GM10266 (cell line): ENCODE results near the gene SLC9C1.

Experiments
- DNase-seq: peaks from one replicate; pipeline ENCODE4 v3.0.0; 2012; ENCODE audit errors: extremely low spot score
- TF ChIP-seq, protein P1 (sequence below): IDR thresholded peaks from 2 replicates; pipeline ENCODE4 v1.5.1; 2012; ENCODE audit warnings: mild to moderate bottlenecking, low read depth; ENCODE audit not compliant: control insufficient read depth, insufficient read depth; ENCODE audit errors: missing control alignments

The SLC9C1 gene

DNA sequence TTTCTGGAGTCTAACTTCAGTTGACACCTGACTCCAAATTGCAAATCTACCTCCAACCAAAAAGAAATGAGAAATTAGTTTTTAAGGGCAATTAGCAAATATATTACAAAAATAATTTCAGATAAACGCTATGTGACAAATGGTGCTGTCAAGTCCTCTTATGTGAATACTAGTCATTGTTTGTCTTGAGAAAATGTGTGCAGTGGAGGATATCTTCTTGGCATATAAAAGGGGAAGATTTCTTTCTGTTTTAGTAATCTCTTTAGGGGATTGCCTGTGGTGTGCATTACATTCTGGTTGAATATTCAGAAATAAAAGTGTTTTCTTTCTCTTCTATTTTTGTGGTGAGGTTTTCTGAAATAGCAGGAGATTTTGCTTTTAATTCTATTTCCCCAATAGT is 158.0 kb downstream of the SLC9C1 start:
- no peak for DNase-seq
- TF ChIP-seq, protein P1, sequence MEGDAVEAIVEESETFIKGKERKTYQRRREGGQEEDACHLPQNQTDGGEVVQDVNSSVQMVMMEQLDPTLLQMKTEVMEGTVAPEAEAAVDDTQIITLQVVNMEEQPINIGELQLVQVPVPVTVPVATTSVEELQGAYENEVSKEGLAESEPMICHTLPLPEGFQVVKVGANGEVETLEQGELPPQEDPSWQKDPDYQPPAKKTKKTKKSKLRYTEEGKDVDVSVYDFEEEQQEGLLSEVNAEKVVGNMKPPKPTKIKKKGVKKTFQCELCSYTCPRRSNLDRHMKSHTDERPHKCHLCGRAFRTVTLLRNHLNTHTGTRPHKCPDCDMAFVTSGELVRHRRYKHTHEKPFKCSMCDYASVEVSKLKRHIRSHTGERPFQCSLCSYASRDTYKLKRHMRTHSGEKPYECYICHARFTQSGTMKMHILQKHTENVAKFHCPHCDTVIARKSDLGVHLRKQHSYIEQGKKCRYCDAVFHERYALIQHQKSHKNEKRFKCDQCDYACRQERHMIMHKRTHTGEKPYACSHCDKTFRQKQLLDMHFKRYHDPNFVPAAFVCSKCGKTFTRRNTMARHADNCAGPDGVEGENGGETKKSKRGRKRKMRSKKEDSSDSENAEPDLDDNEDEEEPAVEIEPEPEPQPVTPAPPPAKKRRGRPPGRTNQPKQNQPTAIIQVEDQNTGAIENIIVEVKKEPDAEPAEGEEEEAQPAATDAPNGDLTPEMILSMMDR, result no peak

DNA sequence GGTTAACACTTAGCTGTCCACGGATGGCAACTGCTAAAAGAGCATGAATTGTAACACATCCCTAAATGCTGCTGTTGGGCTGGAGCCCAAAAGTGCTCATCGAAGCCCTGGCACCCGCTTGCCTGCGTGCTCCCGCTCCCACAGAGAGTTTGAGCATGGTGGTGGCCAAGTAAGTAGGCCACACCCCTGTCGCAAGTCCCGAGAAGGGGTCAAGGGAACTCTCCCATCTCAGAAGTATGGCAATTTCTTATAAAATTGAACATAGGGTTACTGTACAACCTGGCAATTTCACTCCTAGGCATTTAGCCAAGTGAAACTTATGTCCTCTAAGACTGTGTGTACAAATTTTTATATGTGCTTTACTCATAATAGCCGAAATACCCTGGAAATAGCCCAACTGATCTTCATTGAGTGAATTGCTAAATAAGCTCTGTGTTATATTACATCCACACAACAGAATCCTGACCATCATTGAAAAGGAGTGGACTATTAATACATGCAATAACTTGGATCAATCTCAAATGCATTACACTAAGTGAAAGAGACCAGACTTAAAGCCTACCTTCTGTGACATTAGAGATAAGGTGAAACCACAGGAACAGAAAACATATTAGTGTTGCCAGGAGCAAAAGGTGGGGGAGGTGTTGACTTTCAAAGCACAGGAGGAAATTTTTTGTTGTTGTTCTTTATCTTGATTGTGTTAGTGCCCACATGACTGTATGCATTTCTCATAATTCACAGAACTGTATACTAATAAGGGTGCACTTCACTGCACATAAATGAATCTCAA is 159.5 kb downstream of the SLC9C1 start:
- DNase-seq, result no peak
- TF ChIP-seq, protein P1, result no peak

DNA sequence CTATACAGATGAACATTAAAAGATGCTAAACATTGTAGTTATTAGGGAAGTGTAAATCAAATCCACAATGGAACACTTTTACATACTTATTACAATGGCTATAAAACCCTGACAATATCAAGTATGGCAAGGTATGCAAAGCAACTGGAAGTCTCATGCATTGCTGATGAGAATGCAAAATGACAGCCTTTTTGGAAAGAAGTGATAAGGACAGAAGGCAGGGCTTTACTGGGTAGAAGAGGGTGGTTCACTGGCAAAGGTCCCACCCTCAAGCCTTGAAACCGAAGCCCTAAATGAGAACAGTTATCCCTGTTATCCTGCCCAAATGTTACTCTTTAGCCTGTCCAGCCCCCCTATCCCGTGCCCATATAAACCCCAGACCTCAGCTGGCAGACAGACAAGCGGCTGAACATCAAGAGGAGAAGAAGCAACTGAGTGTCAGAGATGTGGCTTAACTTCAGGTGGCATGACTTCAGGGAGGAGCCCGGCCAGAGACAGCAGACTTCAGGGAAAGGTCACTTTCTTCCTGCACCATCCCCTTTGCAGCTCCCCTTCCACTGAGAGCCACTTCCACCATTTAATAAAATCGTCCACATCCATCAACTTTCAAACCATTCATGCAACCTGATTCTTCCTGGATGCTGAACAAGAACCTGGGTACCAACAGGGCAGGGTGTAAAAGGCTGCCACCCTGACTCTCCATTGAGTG is 160.2 kb downstream of the SLC9C1 start:
- no peak for DNase-seq

DNA sequence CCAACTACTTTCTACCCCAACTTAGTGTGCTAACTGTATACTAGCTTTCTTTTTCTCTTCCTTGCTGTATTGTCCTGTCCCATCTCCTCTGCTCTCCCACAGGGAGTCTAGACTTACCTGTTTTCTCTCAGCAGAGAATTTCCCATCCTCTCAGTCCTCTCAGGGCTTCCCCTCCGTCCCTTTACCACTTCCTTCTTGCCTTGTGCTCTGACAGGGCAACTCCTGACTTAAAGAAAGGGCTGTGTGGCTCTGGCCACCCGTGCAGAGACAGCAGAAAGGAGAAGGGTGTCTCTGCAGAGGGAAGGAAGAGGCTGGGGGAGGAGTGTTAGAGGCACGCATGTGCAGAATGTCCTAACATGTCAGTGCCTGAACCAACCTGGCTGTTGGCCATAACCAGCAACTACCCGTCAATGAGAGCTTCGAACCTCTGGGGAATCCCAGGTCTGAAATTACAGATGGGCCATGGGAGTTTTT is 161.0 kb downstream of the SLC9C1 start, which contains the start of gene GCSAM:
Gene GCSAM, minus strand, starts transcription at position 274 of the 474 bp plus-strand sequence. Its CDS starts 128 bp downstream, at position 146.
- TF ChIP-seq, protein P1, result no peak
- peak; percentile 66 for DNase-seq

More for the DNA sequence above, 160.2 kb downstream of the SLC9C1 start:
- TF ChIP-seq, protein P1, result no peak

DNA sequence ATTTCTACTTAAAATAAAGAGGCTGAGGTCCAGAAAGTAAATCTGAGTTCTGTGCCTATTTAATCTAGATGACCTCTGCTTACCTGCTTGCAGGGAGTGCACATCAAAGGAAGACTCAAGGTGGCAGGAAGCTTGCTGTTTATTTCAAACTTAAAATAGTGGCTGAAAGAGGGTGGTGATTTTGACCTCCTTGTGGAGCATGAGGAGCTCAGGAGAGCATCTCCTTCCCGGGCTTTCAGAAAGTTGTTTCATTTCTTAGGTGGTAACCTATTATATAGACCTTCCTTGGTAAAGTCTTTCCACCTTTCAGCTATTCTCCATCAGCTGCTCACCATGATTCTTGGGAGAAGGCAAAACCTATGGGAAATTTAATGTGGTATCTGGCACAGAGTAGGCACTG is 161.5 kb downstream of the SLC9C1 start:
- TF ChIP-seq, protein P1, result no peak
- no peak for DNase-seq

DNA sequence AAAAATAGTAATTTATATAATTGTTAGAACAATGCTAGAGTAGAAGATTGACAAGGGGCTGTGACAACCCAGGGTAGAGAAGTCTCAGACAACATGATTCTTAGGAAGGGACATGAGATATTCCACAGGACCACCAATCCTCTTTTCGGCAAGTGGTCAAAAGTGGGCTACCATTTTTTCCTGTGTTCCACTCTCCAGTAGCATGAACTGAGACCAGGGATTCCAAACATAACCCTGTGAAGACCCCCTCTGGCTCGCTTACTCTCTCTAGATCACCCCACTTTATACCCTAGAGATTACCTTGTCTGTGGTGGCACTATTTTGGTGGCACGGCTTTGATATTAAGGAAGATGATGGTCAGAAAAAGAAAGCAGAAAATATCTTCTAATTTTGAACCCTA is 161.9 kb downstream of the SLC9C1 start:
- DNase-seq, result no peak
- TF ChIP-seq, protein P1, result no peak
